Hematopoietic multipotent progenitor cell (in vitro differentiated cells): Measurements from ENCODE around the gene PACS2. TPM values are rescaled to one million over a fixed set of nuclear protein-coding genes. Genes with fewer than 3 reads are reported as not detected.
A peak's percentile ranks its signal among the peaks of the same experiment; 100 is the strongest.
"Not testable (repeated sequence)": the region's sequence is repeated elsewhere in the genome, so short reads cannot be mapped to it uniquely, and the experiment has no call there.

Experiments
- DNase-seq, 3 donors: peaks; one replicate each; pipeline ENCODE4 v3.0.0-alpha.2; 2011 to 2015; ENCODE audit warnings: low read depth in 2 of 3, low spot score in 2 of 3
- total RNA-seq: library from RNA; depleted of rRNA; stranded (reverse); fragments of >200 nt; gene quantifications from one replicate; pipeline ENCODE4 v1.2.3, GENCODE V29; 2012

PACS2 gene
- total RNA-seq, 1 donor = 104 TPM

GRCh38 chr14:105329411-105330150, 15.0 kb downstream of the PACS2 start:
- DNase-seq = no peak

- DNase-seq = no peak
These were observed 15.9 kb downstream of the PACS2 start for GRCh38 chr14:105330491-105330895.

GRCh38 chr14:105331575-105332349, 17.2 kb downstream of the PACS2 start:
- no peak for DNase-seq

GRCh38 chr14:105332350-105332874, 17.9 kb downstream of the PACS2 start:
- DNase-seq = no peak

- no peak for DNase-seq
These were observed 18.5 kb downstream of the PACS2 start for GRCh38 chr14:105333020-105333490.

GRCh38 chr14:105333613-105334364, 19.2 kb downstream of the PACS2 start:
- DNase-seq = no peak

GRCh38 chr14:105334383-105335230, 20.1 kb downstream of the PACS2 start:
- no peak for DNase-seq

- DNase-seq = not testable (repeated sequence)
These were observed 20.6 kb downstream of the PACS2 start for GRCh38 chr14:105335231-105335542.

- DNase-seq = no peak
These were observed 21.4 kb downstream of the PACS2 start for GRCh38 chr14:105335735-105336476.

GRCh38 chr14:105336477-105337287, 22.1 kb downstream of the PACS2 start:
- no peak for DNase-seq

GRCh38 chr14:105337433-105337832, 22.9 kb downstream of the PACS2 start:
- no peak for DNase-seq

GRCh38 chr14:105337966-105338741, 23.6 kb downstream of the PACS2 start:
- peak in 1 of 3 donors; percentile 28 for DNase-seq

GRCh38 chr14:105340821-105341733, 26.5 kb downstream of the PACS2 start:
- DNase-seq = peak in 1 of 3 donors; percentile 41

GRCh38 chr14:105343194-105343593, 28.6 kb downstream of the PACS2 start:
- no peak for DNase-seq

GRCh38 chr14:105346200-105346533, 31.6 kb downstream of the PACS2 start:
- no peak for DNase-seq

- no peak for DNase-seq
These were observed 32.5 kb downstream of the PACS2 start for GRCh38 chr14:105346876-105347586.
